ENCODE data around the gene IGSF1. TPM values are rescaled to one million over a fixed set of nuclear protein-coding genes. Genes with fewer than 3 reads are reported as not detected.

The IGSF1 gene
- total RNA-seq, 4 donors from 2014 or later: 0.27 to 1.1 TPM; not detected in 2

DNA sequence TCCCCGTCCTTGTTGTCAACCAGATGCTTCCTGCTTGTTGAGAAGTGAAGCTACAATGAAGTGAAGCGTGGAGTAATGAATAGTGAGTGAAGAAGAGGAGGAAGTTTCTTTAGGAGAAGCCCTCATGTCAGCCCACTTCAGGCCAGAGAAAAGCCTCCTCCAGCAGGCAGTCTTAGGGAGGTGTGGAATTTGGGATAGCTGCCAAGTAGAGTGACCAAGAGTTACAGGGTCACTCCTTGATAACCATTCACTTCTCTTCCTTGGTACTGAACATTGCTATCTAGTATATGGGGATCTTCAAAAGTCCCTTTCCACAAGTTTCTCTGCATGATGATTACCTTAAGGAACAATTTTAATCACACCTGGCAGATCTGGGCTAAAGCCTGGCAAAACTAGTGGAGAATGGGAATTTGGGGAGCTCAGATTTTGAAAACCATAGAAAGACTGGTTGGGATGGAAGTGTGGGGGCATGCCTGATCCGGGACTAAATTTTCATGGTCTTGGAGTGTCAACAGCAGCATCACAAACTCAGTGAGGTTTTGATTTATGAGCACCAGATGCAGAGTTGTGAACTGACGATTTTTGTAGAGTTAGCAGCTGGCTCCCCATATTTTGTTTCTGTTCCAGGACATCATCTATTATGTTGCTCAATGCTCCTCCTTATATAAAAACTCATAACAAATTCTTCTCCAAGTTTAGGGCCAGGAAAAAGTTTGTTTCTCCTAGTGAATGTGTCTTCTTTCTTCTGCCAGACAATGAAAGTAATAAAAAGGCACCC lies 53.1 kb downstream of the IGSF1 start:
- no peaks in the 10 kb centered on the region for H3K9me3 ChIP-seq
- TF ChIP-seq POLR2AphosphoS5 (IDR thresholded peaks at IDR 0.05) (no peak), POLR2A (IDR thresholded peaks at IDR 0.05) (no peak), EP300 (IDR thresholded peaks at IDR 0.05; ENCODE audit: low read depth) (no peak)
- TF ChIP-seq, protein P1, sequence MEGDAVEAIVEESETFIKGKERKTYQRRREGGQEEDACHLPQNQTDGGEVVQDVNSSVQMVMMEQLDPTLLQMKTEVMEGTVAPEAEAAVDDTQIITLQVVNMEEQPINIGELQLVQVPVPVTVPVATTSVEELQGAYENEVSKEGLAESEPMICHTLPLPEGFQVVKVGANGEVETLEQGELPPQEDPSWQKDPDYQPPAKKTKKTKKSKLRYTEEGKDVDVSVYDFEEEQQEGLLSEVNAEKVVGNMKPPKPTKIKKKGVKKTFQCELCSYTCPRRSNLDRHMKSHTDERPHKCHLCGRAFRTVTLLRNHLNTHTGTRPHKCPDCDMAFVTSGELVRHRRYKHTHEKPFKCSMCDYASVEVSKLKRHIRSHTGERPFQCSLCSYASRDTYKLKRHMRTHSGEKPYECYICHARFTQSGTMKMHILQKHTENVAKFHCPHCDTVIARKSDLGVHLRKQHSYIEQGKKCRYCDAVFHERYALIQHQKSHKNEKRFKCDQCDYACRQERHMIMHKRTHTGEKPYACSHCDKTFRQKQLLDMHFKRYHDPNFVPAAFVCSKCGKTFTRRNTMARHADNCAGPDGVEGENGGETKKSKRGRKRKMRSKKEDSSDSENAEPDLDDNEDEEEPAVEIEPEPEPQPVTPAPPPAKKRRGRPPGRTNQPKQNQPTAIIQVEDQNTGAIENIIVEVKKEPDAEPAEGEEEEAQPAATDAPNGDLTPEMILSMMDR (IDR thresholded peaks at IDR 0.05): no peak
- intact Hi-C loops (cut with DNase I; ENCODE audit: low total_unique reads): no loop called here
- H3K36me3 ChIP-seq: no peaks in the 10 kb centered on the region
- in situ Hi-C loops (cut with MboI; ENCODE audit: low pct_ligation_motif_present in 1 of 4, low pct_unique_long_range_greater_than_20kb in 1 of 4, low sequenced_read_pairs in 3 of 4): no loop called here
- 53% methylated on average over 4 of the region's 4 CpGs; no CpG with 5 or more reads in 1 of the 2 donors for WGBS, 2 donors (ENCODE audit: low coverage in 1 of 2)
- H3K27me3 ChIP-seq: no peaks in the 10 kb centered on the region
- no peak overlapping the region for H3K4me3 ChIP-seq
- no peaks in the 10 kb centered on the region for H3K4me1 ChIP-seq
- no peak for DNase-seq
- no peak overlapping the region for H3K27ac ChIP-seq

DNA sequence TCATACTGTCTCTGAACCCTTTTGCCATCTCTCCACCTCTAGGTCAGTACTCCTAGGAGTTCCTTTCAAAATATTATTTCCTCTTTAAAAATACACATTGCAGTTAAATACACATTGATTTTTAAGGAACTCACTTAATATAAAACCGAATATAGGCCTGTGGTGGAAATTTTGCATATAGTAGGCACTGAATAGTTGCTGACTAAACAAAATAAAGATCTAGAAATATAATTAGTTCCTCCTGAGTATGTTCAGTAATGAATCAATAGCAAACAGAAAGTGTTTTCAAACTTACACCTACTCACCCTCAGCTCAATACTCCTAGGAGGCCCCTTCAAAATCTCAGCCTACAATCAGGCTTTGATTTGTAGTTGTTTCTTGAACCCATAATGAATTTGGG lies 61.5 kb downstream of the IGSF1 start:
- no peaks in the 10 kb centered on the region for H3K36me3 ChIP-seq
- no peak overlapping the region for H3K4me3 ChIP-seq
- 61% methylated on average over 1 of the region's 1 CpG; no CpG with 5 or more reads in 1 of the 2 donors for WGBS, 2 donors (ENCODE audit: low coverage in 1 of 2)
- H3K27ac ChIP-seq: no peak overlapping the region
- TF ChIP-seq POLR2A (IDR thresholded peaks at IDR 0.05): no peak
- TF ChIP-seq POLR2AphosphoS5 (IDR thresholded peaks at IDR 0.05): no peak
- no peak for TF ChIP-seq EP300 (IDR thresholded peaks at IDR 0.05; ENCODE audit: low read depth)
- TF ChIP-seq, protein P1 (IDR thresholded peaks at IDR 0.05): no peak
- H3K4me1 ChIP-seq: no peaks in the 10 kb centered on the region
- no peak for DNase-seq
- H3K27me3 ChIP-seq: no peaks in the 10 kb centered on the region
- H3K9me3 ChIP-seq: no peaks in the 10 kb centered on the region
- intact Hi-C loops (cut with DNase I; ENCODE audit: low total_unique reads): no loop called here
- in situ Hi-C loops (cut with MboI; ENCODE audit: low pct_ligation_motif_present in 1 of 4, low pct_unique_long_range_greater_than_20kb in 1 of 4, low sequenced_read_pairs in 3 of 4): no loop called here

DNA sequence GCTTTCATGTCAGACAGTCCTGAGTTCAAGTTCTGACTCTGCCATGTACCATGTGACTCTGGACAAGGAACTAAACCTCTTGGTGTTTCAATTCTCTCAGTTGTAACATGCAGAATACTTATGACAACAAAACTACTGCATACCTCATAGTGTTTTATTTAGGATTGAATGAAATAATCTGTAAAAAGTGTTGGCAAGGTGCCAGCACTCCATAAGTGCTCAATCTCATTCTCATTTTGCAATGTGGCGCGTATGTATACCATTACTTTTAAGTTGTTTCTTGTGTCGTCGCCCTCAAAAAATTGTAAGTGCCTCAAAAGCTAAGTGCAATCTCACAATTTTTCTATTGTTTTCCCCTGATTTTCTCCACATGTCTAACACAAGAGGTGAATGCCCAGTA lies 62.5 kb downstream of the IGSF1 start:
- DNase-seq: no peak
- 89% methylated on average over 4 of the region's 4 CpGs; no CpG with 5 or more reads in 1 of the 2 donors for WGBS, 2 donors (ENCODE audit: low coverage in 1 of 2)
- in situ Hi-C loops (cut with MboI; ENCODE audit: low pct_ligation_motif_present in 1 of 4, low pct_unique_long_range_greater_than_20kb in 1 of 4, low sequenced_read_pairs in 3 of 4): no loop called here
- Histone ChIP-seq H3K27me3 (no peaks in the 10 kb centered on the region), H3K4me1 (no peaks in the 10 kb centered on the region), H3K27ac (no peak overlapping the region), H3K9me3 (no peaks in the 10 kb centered on the region), H3K4me3 (no peak overlapping the region), H3K36me3 (no peaks in the 10 kb centered on the region)
- TF ChIP-seq EP300 (IDR thresholded peaks at IDR 0.05; ENCODE audit: low read depth) (no peak), POLR2A (IDR thresholded peaks at IDR 0.05) (no peak), POLR2AphosphoS5 (IDR thresholded peaks at IDR 0.05) (no peak)
- TF ChIP-seq, protein P1 (IDR thresholded peaks at IDR 0.05): no peak
- intact Hi-C loops (cut with DNase I; ENCODE audit: low total_unique reads): no loop called here

GRCh38 chrX:131225078-131225477 lies 64.0 kb downstream of the IGSF1 start:
- H3K9me3 ChIP-seq: no peaks in the 10 kb centered on the region
- no peak for DNase-seq
- H3K4me3 ChIP-seq: no peak overlapping the region
- no peaks in the 10 kb centered on the region for H3K27me3 ChIP-seq
- intact Hi-C loops (cut with DNase I; ENCODE audit: low total_unique reads): no loop called here
- TF ChIP-seq POLR2A (IDR thresholded peaks at IDR 0.05): no peak
- no peak for TF ChIP-seq POLR2AphosphoS5 (IDR thresholded peaks at IDR 0.05)
- TF ChIP-seq, protein P1 (IDR thresholded peaks at IDR 0.05): no peak
- H3K4me1 ChIP-seq: no peaks in the 10 kb centered on the region
- H3K36me3 ChIP-seq: no peaks in the 10 kb centered on the region
- in situ Hi-C loops (cut with MboI; ENCODE audit: low pct_ligation_motif_present in 1 of 4, low pct_unique_long_range_greater_than_20kb in 1 of 4, low sequenced_read_pairs in 3 of 4): no loop called here
- WGBS, 2 donors (ENCODE audit: low coverage in 1 of 2): 76% methylated on average over 2 of the region's 2 CpGs; no CpG with 5 or more reads in 1 of the 2 donors
- no peak overlapping the region for H3K27ac ChIP-seq

Other genes with a start within 250 kb of the IGSF1 start
- gene ARHGAP36, start 231.0 kb downstream of the IGSF1 start, total RNA-seq: not detected

Data from transverse colon (tissue), 4 donors.